ENCODE results near the gene ELK3. TPM values are rescaled to one million over a fixed set of nuclear protein-coding genes. Genes with fewer than 3 reads are reported as not detected.
A peak's percentile ranks its signal among the peaks of the same experiment; 100 is the strongest.

Gene ELK3
- total and polyA plus RNA-seq, 2 of the 13 experiments (the other 11 are each of a cell fraction or from before 2014, with no cell fraction given), result 2.9 to 3.2 TPM

GRCh38 chr12:96219700-96220206, 25.6 kb downstream of the ELK3 start (continued):
- no peak for TF ChIP-seq RAD51 (IDR thresholded peaks at IDR 0.05; ENCODE audit: borderline replicate concordance)
- no peak for TF ChIP-seq KDM3A (CRISPR knock-in tag; IDR thresholded peaks at IDR 0.05; ENCODE audit: low read depth)
- TF ChIP-seq ZBTB33 (CRISPR knock-in tag; IDR thresholded peaks at IDR 0.05), result peak; percentile 88

- in situ Hi-C loops (cut with HindIII; ENCODE audit: extremely low pct_ligation_motif_present, low pct_unique_long_range_greater_than_20kb), result loop anchor here (25.0 kb wide), 1 partner anchor 291 kb away; no protein-coding TSS in a partner anchor
- Histone ChIP-seq H3K27ac (ENCODE audit: extremely low read length, insufficient read depth, low read length) (no peak overlapping the region), H3K79me2 (ENCODE audit: insufficient read depth, low read length) (no peaks in the 10 kb centered on the region), H3K36me3 (replicated peaks in 1 of 2; ENCODE audit: control insufficient read depth in 1 of 2, insufficient read depth in 2 of 2, low read length in 2 of 2) (no peaks in the 10 kb centered on the region), H4K20me1 (ENCODE audit: insufficient read depth, low read length) (no peaks in the 10 kb centered on the region), H3K4me3 (replicated peaks in 1 of 3; ENCODE audit: insufficient read depth in 1 of 3, low read depth in 2 of 3, low read length in 3 of 3) (no peak overlapping the region), H3K9me3 (ENCODE audit: low read length) (no peaks in the 10 kb centered on the region), H3K27me3 (ENCODE audit: control insufficient read depth in 1 of 2, insufficient read depth in 2 of 2, low read length in 2 of 2) (no peaks in the 10 kb centered on the region), H2AFZ (ENCODE audit: low read length) (no peak overlapping the region), H3K4me1 (ENCODE audit: insufficient read depth, low read length) (peaks cover 69% of the 10 kb centered on the region), H3K4me2 (ENCODE audit: low read depth, low read length) (no peak overlapping the region), H3K9ac (ENCODE audit: insufficient read depth, low read depth, low read length) (no peak overlapping the region)
- 97% methylated on average over 3 of the region's 5 CpGs for WGBS (ENCODE audit: low lambda C conversion rate)
- ChIA-PET CTCF (ENCODE audit: low intra/inter-chr PET ratio, low total read pairs) (no interaction called here), POLR2A (no interaction called here)
- DNase-seq (ENCODE audit: low spot score) (no peak), ATAC-seq (no peak), FAIRE-seq (no peak)
- no TSS peak for BruUV-seq (replicated peaks)
- TF ChIP-seq ZNF446 (CRISPR knock-in tag; IDR thresholded peaks at IDR 0.05), result no peak
- intact Hi-C loops (cut with micrococcal nuclease; ENCODE audit: unreplicated experiment), result no loop called here
Observed at GRCh38 chr12:96220902-96221301, 26.7 kb downstream of the ELK3 start.

- intact Hi-C loops (cut with micrococcal nuclease; ENCODE audit: unreplicated experiment) (no loop called here), in situ Hi-C loops (cut with HindIII; ENCODE audit: extremely low pct_ligation_motif_present, low pct_unique_long_range_greater_than_20kb) (loop anchor here (25.0 kb wide), 1 partner anchor 291 kb away; no protein-coding TSS in a partner anchor)
- ChIA-PET CTCF (ENCODE audit: low intra/inter-chr PET ratio, low total read pairs) (no interaction called here), POLR2A (no interaction called here)
- Histone ChIP-seq H4K20me1 (ENCODE audit: insufficient read depth, low read length) (no peaks in the 10 kb centered on the region), H3K27me3 (ENCODE audit: control insufficient read depth in 1 of 2, insufficient read depth in 2 of 2, low read length in 2 of 2) (no peaks in the 10 kb centered on the region), H3K4me1 (ENCODE audit: insufficient read depth, low read length) (peaks cover 69% of the 10 kb centered on the region), H3K4me3 (replicated peaks in 1 of 3; ENCODE audit: insufficient read depth in 1 of 3, low read depth in 2 of 3, low read length in 3 of 3) (no peak overlapping the region), H3K4me2 (ENCODE audit: low read depth, low read length) (no peak overlapping the region), H3K27ac (ENCODE audit: extremely low read length, insufficient read depth, low read length) (no peak overlapping the region), H3K9me3 (ENCODE audit: low read length) (no peaks in the 10 kb centered on the region), H2AFZ (ENCODE audit: low read length) (no peak overlapping the region), H3K9ac (ENCODE audit: insufficient read depth, low read depth, low read length) (no peak overlapping the region), H3K36me3 (replicated peaks in 1 of 2; ENCODE audit: control insufficient read depth in 1 of 2, insufficient read depth in 2 of 2, low read length in 2 of 2) (no peaks in the 10 kb centered on the region), H3K79me2 (ENCODE audit: insufficient read depth, low read length) (no peaks in the 10 kb centered on the region)
- WGBS (ENCODE audit: low lambda C conversion rate), result 97% methylated on average over 5 of the region's 6 CpGs
- ATAC-seq (no peak), FAIRE-seq (no peak), DNase-seq (ENCODE audit: low spot score) (no peak)
- TF ChIP-seq MED13 (CRISPR knock-in tag; IDR thresholded peaks at IDR 0.05), result no peak
- no peak for TF ChIP-seq HNF1B (CRISPR knock-in tag; IDR thresholded peaks at IDR 0.05)
- TF ChIP-seq NCOA5 (CRISPR knock-in tag; IDR thresholded peaks at IDR 0.05), result no peak
- no TSS peak for BruUV-seq (replicated peaks)
Observed at GRCh38 chr12:96221391-96221790, 27.2 kb downstream of the ELK3 start.

All from HepG2 (cell line).